ENCODE data around the gene PDZK1IP1.

Gene PDZK1IP1

GRCh38 chr1:47184822-47185677 is 4.8 kb downstream of the PDZK1IP1 start:
- Histone ChIP-seq H3K27me3 (ENCODE audit: insufficient read depth, low read length) (no peaks in the 10 kb centered on the region), H3K14ac (ENCODE audit: low read length) (no peak overlapping the region), H2AK5ac (ENCODE audit: low read length) (no peak overlapping the region), H3K18ac (ENCODE audit: low read length) (no peak overlapping the region), H2BK120ac (ENCODE audit: insufficient read depth, low read length, poor library complexity) (no peak overlapping the region), H3K4ac (ENCODE audit: low read depth, low read length) (no peak overlapping the region), H3K36me3 (ENCODE audit: control insufficient read depth in 1 of 2, insufficient read depth in 2 of 2, low read length in 2 of 2) (no peaks in the 10 kb centered on the region), H2AFZ (ENCODE audit: insufficient read depth, low read length, poor library complexity) (no peak overlapping the region), H3K79me1 (ENCODE audit: low read length) (no peaks in the 10 kb centered on the region), H3K9ac (ENCODE audit: low read length) (no peak overlapping the region), H3K79me2 (ENCODE audit: control insufficient read depth, insufficient read depth, low read length, poor library complexity) (no peaks in the 10 kb centered on the region), H3K23ac (ENCODE audit: low read length) (no peak overlapping the region), H4K8ac (ENCODE audit: low read depth, low read length) (no peak overlapping the region), H2BK5ac (ENCODE audit: low read depth, low read length, poor library complexity) (no peak overlapping the region), H2BK12ac (ENCODE audit: low read length) (no peak overlapping the region), H3K9me3 (ENCODE audit: insufficient read depth, low read depth, low read length) (peaks cover 5% of the 10 kb centered on the region), H4K91ac (ENCODE audit: low read depth, low read length) (no peak overlapping the region), H3K4me2 (ENCODE audit: low read length) (no peak overlapping the region), H4K12ac (ENCODE audit: low read depth, low read length) (no peak overlapping the region), H3K4me1 (ENCODE audit: control insufficient read depth in 1 of 2, insufficient read depth in 2 of 2, low read length in 2 of 2) (no peaks in the 10 kb centered on the region), H3K27ac (ENCODE audit: low read depth, low read length) (no peak overlapping the region), H3K4me3 (ENCODE audit: low read depth, low read length) (no peak overlapping the region)
- WGBS (ENCODE audit: extremely low coverage, insufficient coverage, insufficient read length): no CpG with 5 or more reads among the region's 14 CpGs
- DNase-seq: no peak

GRCh38 chr1:47184090-47184821 is 5.6 kb downstream of the PDZK1IP1 start:
- Histone ChIP-seq H3K4me1 (ENCODE audit: control insufficient read depth in 1 of 2, insufficient read depth in 2 of 2, low read length in 2 of 2) (peaks cover 0 to 3% of the 10 kb centered on the region in 2 experiments), H3K36me3 (ENCODE audit: control insufficient read depth in 1 of 2, insufficient read depth in 2 of 2, low read length in 2 of 2) (no peaks in the 10 kb centered on the region), H3K9me3 (ENCODE audit: insufficient read depth, low read depth, low read length) (peaks cover 5% of the 10 kb centered on the region), H2AK5ac (ENCODE audit: low read length) (no peak overlapping the region), H3K4me3 (ENCODE audit: low read depth, low read length) (no peak overlapping the region), H3K79me1 (ENCODE audit: low read length) (no peaks in the 10 kb centered on the region), H3K18ac (ENCODE audit: low read length) (no peak overlapping the region), H4K91ac (ENCODE audit: low read depth, low read length) (no peak overlapping the region), H2BK12ac (ENCODE audit: low read length) (no peak overlapping the region), H3K4ac (ENCODE audit: low read depth, low read length) (no peak overlapping the region), H3K27ac (ENCODE audit: low read depth, low read length) (no peak overlapping the region), H3K23ac (ENCODE audit: low read length) (no peak overlapping the region), H2BK5ac (ENCODE audit: low read depth, low read length, poor library complexity) (no peak overlapping the region), H3K4me2 (ENCODE audit: low read length) (no peak overlapping the region), H4K12ac (ENCODE audit: low read depth, low read length) (no peak overlapping the region), H4K8ac (ENCODE audit: low read depth, low read length) (no peak overlapping the region), H2BK120ac (ENCODE audit: insufficient read depth, low read length, poor library complexity) (no peak overlapping the region), H2AFZ (ENCODE audit: insufficient read depth, low read length, poor library complexity) (no peak overlapping the region), H3K27me3 (ENCODE audit: insufficient read depth, low read length) (no peaks in the 10 kb centered on the region), H3K9ac (ENCODE audit: low read length) (no peak overlapping the region), H3K14ac (ENCODE audit: low read length) (no peak overlapping the region), H3K79me2 (ENCODE audit: control insufficient read depth, insufficient read depth, low read length, poor library complexity) (no peaks in the 10 kb centered on the region)
- WGBS (ENCODE audit: extremely low coverage, insufficient coverage, insufficient read length): no CpG with 5 or more reads among the region's 5 CpGs
- DNase-seq: no peak

- Histone ChIP-seq H3K4me2 (ENCODE audit: low read length) (no peak overlapping the region), H3K18ac (ENCODE audit: low read length) (no peak overlapping the region), H3K4me1 (ENCODE audit: control insufficient read depth in 1 of 2, insufficient read depth in 2 of 2, low read length in 2 of 2) (peaks cover 0 to 3% of the 10 kb centered on the region in 2 experiments), H2BK120ac (ENCODE audit: insufficient read depth, low read length, poor library complexity) (no peak overlapping the region), H3K9me3 (ENCODE audit: insufficient read depth, low read depth, low read length) (peaks cover 5% of the 10 kb centered on the region), H3K9ac (ENCODE audit: low read length) (no peak overlapping the region), H4K8ac (ENCODE audit: low read depth, low read length) (no peak overlapping the region), H3K14ac (ENCODE audit: low read length) (no peak overlapping the region), H4K12ac (ENCODE audit: low read depth, low read length) (no peak overlapping the region), H3K4me3 (ENCODE audit: low read depth, low read length) (no peak overlapping the region), H3K27me3 (ENCODE audit: insufficient read depth, low read length) (no peaks in the 10 kb centered on the region), H3K79me2 (ENCODE audit: control insufficient read depth, insufficient read depth, low read length, poor library complexity) (no peaks in the 10 kb centered on the region), H3K23ac (ENCODE audit: low read length) (no peak overlapping the region), H3K79me1 (ENCODE audit: low read length) (no peaks in the 10 kb centered on the region), H2BK12ac (ENCODE audit: low read length) (no peak overlapping the region), H2AFZ (ENCODE audit: insufficient read depth, low read length, poor library complexity) (no peak overlapping the region), H3K36me3 (ENCODE audit: control insufficient read depth in 1 of 2, insufficient read depth in 2 of 2, low read length in 2 of 2) (no peaks in the 10 kb centered on the region), H2AK5ac (ENCODE audit: low read length) (no peak overlapping the region), H3K27ac (ENCODE audit: low read depth, low read length) (no peak overlapping the region), H2BK5ac (ENCODE audit: low read depth, low read length, poor library complexity) (no peak overlapping the region), H3K4ac (ENCODE audit: low read depth, low read length) (no peak overlapping the region), H4K91ac (ENCODE audit: low read depth, low read length) (no peak overlapping the region)
- no peak for DNase-seq
- WGBS (ENCODE audit: extremely low coverage, insufficient coverage, insufficient read length): no CpG with 5 or more reads among the region's 11 CpGs
Observed at GRCh38 chr1:47183308-47184089, 6.3 kb downstream of the PDZK1IP1 start.

GRCh38 chr1:47182676-47183235 is 7.1 kb downstream of the PDZK1IP1 start:
- H4K8ac ChIP-seq (ENCODE audit: low read depth, low read length): no peak overlapping the region
- no peaks in the 10 kb centered on the region for H3K79me2 ChIP-seq (ENCODE audit: control insufficient read depth, insufficient read depth, low read length, poor library complexity)
- no CpG with 5 or more reads among the region's 7 CpGs for WGBS (ENCODE audit: extremely low coverage, insufficient coverage, insufficient read length)
- H3K9ac ChIP-seq (ENCODE audit: low read length): no peak overlapping the region
- H3K4me2 ChIP-seq (ENCODE audit: low read length): no peak overlapping the region
- H2BK5ac ChIP-seq (ENCODE audit: low read depth, low read length, poor library complexity): no peak overlapping the region
- DNase-seq: no peak
- no peak overlapping the region for H3K18ac ChIP-seq (ENCODE audit: low read length)
- H3K36me3 ChIP-seq (ENCODE audit: control insufficient read depth in 1 of 2, insufficient read depth in 2 of 2, low read length in 2 of 2): no peaks in the 10 kb centered on the region
- no peak overlapping the region for H3K4ac ChIP-seq (ENCODE audit: low read depth, low read length)
- peaks cover 5% of the 10 kb centered on the region for H3K9me3 ChIP-seq (ENCODE audit: insufficient read depth, low read depth, low read length)
- H3K14ac ChIP-seq (ENCODE audit: low read length): no peak overlapping the region
- no peak overlapping the region for H2AK5ac ChIP-seq (ENCODE audit: low read length)
- no peak overlapping the region for H4K91ac ChIP-seq (ENCODE audit: low read depth, low read length)
- H3K27me3 ChIP-seq (ENCODE audit: insufficient read depth, low read length): no peaks in the 10 kb centered on the region
- no peak overlapping the region for H2BK12ac ChIP-seq (ENCODE audit: low read length)
- no peak overlapping the region for H4K12ac ChIP-seq (ENCODE audit: low read depth, low read length)
- H3K4me1 ChIP-seq (ENCODE audit: control insufficient read depth in 1 of 2, insufficient read depth in 2 of 2, low read length in 2 of 2): peaks cover 0 to 3% of the 10 kb centered on the region in 2 experiments
- H2AFZ ChIP-seq (ENCODE audit: insufficient read depth, low read length, poor library complexity): no peak overlapping the region
- no peak overlapping the region for H3K4me3 ChIP-seq (ENCODE audit: low read depth, low read length)
- H3K23ac ChIP-seq (ENCODE audit: low read length): no peak overlapping the region
- no peak overlapping the region for H3K27ac ChIP-seq (ENCODE audit: low read depth, low read length)
- no peak overlapping the region for H2BK120ac ChIP-seq (ENCODE audit: insufficient read depth, low read length, poor library complexity)
- H3K79me1 ChIP-seq (ENCODE audit: low read length): no peaks in the 10 kb centered on the region

Data from trophoblast cell (in vitro differentiated cells and primary cell).